A673 (cell line): Measurements from ENCODE around the gene HOXC10. TPM values are rescaled to one million over a fixed set of nuclear protein-coding genes. Genes with fewer than 3 reads are reported as not detected.

ENCODE experiments used
- BruUV-seq: library from RNA; stranded (reverse); fragments of 400-500 nt; replicated peaks from 2 replicates; lab custom pipeline; 2021; lab: Mats Ljungman, UMichigan
- CTCF ChIA-PET: fragments of 300-600 bp; sonication (Branson Sonifier 250); formaldehyde crosslinking; loops from one replicate; lab custom pipeline; 2022; ENCODE audit warnings: antibody characterized with exemption; lab: Charles Lee
- POLR2A ChIA-PET: fragments of 300-600 bp; sonication (Branson Sonifier 250); formaldehyde crosslinking; loops from one replicate; lab custom pipeline; 2022; ENCODE audit warnings: antibody characterized with exemption; ENCODE audit not compliant: low non-redundant PET; lab: Charles Lee
- DNase-seq: peaks from one replicate; pipeline ENCODE4 v3.0.0-alpha.2; 2015; ENCODE audit warnings: low spot score
- H3K27ac ChIP-seq: fragments of 200-600 bp; sonication (generic); 2 replicates; pipeline ENCODE4 v1.5.1; 2016; ENCODE audit warnings: mixed run types, low read depth, mild to moderate bottlenecking, mixed read lengths, antibody characterized with exemption, low read length; ENCODE audit not compliant: poor library complexity, severe bottlenecking
- H3K27me3 ChIP-seq: fragments of 200-600 bp; sonication (generic); replicated peaks from 2 replicates; pipeline ENCODE4 v1.6.1; 2017; ENCODE audit warnings: mixed run types, low read depth, mild to moderate bottlenecking, mixed read lengths, antibody characterized with exemption, low read length; ENCODE audit not compliant: insufficient read depth, poor library complexity
- H3K36me3 ChIP-seq: fragments of 200-600 bp; sonication (generic); 2 replicates; pipeline ENCODE4 v1.6.1; 2016; ENCODE audit warnings: mixed run types, mild to moderate bottlenecking, mixed read lengths, antibody characterized with exemption, low read length; ENCODE audit not compliant: insufficient read depth, poor library complexity, severe bottlenecking
- H3K4me1 ChIP-seq: fragments of 200-600 bp; sonication (generic); 2 replicates; pipeline ENCODE4 v1.6.1; 2017; ENCODE audit warnings: mixed run types, mild to moderate bottlenecking, mixed read lengths, antibody characterized with exemption, low read length; ENCODE audit not compliant: insufficient read depth, poor library complexity, severe bottlenecking
- H3K4me3 ChIP-seq: fragments of 200-600 bp; sonication (generic); 2 replicates; pipeline ENCODE4 v1.5.1; 2016; ENCODE audit warnings: low read depth, mixed run types, mild to moderate bottlenecking, mixed read lengths, low read length; ENCODE audit not compliant: poor library complexity, severe bottlenecking
- H3K9me3 ChIP-seq: fragments of 200-600 bp; sonication (generic); 2 replicates; pipeline ENCODE4 v1.6.1; 2016; ENCODE audit warnings: mixed run types, low read depth, mild to moderate bottlenecking, mixed read lengths, antibody characterized with exemption, low read length; ENCODE audit not compliant: poor library complexity, severe bottlenecking
- CTCF ChIP-seq: fragments of 300-800, 200-600 bp; sonication (generic); conservative IDR thresholded peaks from 2 replicates; pipeline ENCODE4 v1.5.1; 2017; ENCODE audit warnings: low read depth, mild to moderate bottlenecking, antibody characterized with exemption, low read length, moderate library complexity, mixed read lengths
- EZH2 ChIP-seq: fragments of 200-600 bp; sonication (generic); IDR thresholded peaks from 2 replicates; pipeline ENCODE4 v1.6.1; 2017; ENCODE audit warnings: borderline replicate concordance, low read depth, mild to moderate bottlenecking, mixed read lengths, antibody characterized with exemption, low read length; ENCODE audit not compliant: poor library complexity, severe bottlenecking
- intact Hi-C: fragments of 100-400 bp; cut with micrococcal nuclease; formaldehyde crosslinking; loops from one replicate; pipeline ENCODE4 v1.10.0; 2022; ENCODE audit not compliant: unreplicated experiment
- total RNA-seq: library from RNA; stranded (reverse); gene quantifications from 2 replicates; pipeline ENCODE4 v1.2.3, GENCODE V29; 2021

HOXC10 gene
- total RNA-seq, 1 experiment from 2014 or later, result 27.8 TPM

DNA sequence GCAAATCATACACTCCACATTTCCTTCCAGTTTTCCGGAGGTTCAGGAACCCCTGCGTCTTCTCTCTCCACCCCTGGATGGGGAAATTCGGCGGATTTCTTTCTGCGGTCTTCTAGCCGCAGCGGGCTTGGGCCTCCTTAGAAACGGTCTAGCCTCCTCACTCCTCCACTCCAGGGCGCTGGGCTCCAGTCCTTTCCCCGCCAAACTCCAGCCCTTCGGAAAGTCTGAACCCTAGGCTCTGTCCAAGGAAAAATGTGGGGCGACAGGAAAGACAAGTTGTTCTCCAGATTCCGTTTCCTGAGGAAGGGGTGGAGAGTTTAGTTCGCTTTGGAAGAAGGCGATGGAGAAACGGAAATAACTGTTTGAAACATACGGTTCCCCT, 1.4 kb upstream of the HOXC10 start:
- BruUV-seq, result TSS peak; percentile 62
- Histone ChIP-seq H3K4me1 (peaks cover 44% of the 10 kb centered on the region), H3K4me3 (no peak overlapping the region), H3K27me3 (no peaks in the 10 kb centered on the region), H3K27ac (peak overlapping the region; percentile 64), H3K9me3 (no peaks in the 10 kb centered on the region), H3K36me3 (no peaks in the 10 kb centered on the region)
- CTCF ChIA-PET, result no interaction called here
- intact Hi-C loops, result loop anchor here (5.0 to 10.0 kb wide), 3 partner anchors 216 to 391 kb away; no protein-coding TSS in a partner anchor
- TF ChIP-seq CTCF (no peak), EZH2 (no peak)
- POLR2A ChIA-PET, result no interaction called here
- no peak for DNase-seq

DNA sequence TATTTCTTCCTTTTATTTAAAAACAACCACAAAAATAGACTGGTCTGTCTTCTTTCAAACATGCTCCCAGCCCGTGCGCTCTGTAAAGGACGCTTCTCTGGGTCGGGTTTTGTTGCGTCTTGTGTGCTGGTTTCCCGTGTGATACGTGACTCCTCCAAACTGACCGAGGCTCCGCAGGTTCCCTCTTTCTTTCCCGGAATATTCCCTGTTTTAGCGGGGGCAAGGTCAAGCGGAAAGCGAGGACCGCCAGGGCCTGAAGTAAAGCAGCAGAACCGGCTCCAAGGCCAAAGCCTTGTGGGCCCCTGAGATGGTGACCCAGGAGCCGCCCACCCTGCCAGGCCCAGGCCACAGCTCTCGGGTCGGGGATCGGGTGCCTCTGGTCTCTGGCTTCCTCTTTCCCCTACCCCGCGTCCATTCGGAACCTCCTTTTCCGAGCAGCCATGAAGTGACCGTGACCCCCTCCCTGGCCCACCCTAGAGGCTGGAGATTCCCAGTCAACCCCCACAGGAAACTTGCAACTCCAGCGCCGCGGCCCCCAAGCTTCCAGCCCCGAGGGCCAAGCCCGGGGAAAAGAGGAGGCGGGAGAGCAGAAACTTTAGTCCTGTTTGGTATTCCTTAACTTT, 885 bp upstream of the HOXC10 start:
- H3K27ac ChIP-seq, result peak overlapping the region; percentile 64
- no peak for DNase-seq
- peak overlapping the region; percentile 31 for H3K4me3 ChIP-seq
- H3K36me3 ChIP-seq, result no peaks in the 10 kb centered on the region
- H3K27me3 ChIP-seq, result no peaks in the 10 kb centered on the region
- H3K9me3 ChIP-seq, result no peaks in the 10 kb centered on the region
- no peak for TF ChIP-seq EZH2
- no peak for TF ChIP-seq CTCF
- ChIA-PET POLR2A (no interaction called here), CTCF (interaction anchor here (0.6 to 3.4 kb wide), 5 partner anchors 12 to 396 kb away, joined by 4 to 32 read pairs (median 8); no protein-coding TSS in a partner anchor)
- intact Hi-C loops, result loop anchor here (1.0 to 10.0 kb wide), 5 partner anchors 217 to 391 kb away; no protein-coding TSS in a partner anchor
- H3K4me1 ChIP-seq, result peaks cover 43% of the 10 kb centered on the region
- no TSS peak for BruUV-seq

GRCh38 chr12:53985692-53985993, 697 bp downstream of the HOXC10 start:
- POLR2A ChIA-PET, result interaction anchor here (0.7 kb wide), 1 partner anchor 205 kb away, joined by 3 read pairs; no protein-coding TSS in a partner anchor
- TF ChIP-seq CTCF (no peak), EZH2 (no peak)

More at GRCh38 chr12:53985692-53985993, 697 bp downstream of the HOXC10 start:
- BruUV-seq, result no TSS peak
- Histone ChIP-seq H3K27me3 (no peaks in the 10 kb centered on the region), H3K4me3 (peak overlapping the region; percentile 72), H3K4me1 (peaks cover 44% of the 10 kb centered on the region), H3K27ac (peak overlapping the region; percentile 81), H3K36me3 (no peaks in the 10 kb centered on the region), H3K9me3 (no peaks in the 10 kb centered on the region)
- CTCF ChIA-PET, result interaction anchor here (0.8 to 3.4 kb wide), 14 partner anchors 10 to 242 kb away, joined by 3 to 32 read pairs (median 10); partner anchors contain the start of genes HOXC5, HOXC8, HOXC9 and SMUG1
- no peak for DNase-seq
- intact Hi-C loops, result loop anchor here (2.0 to 10.0 kb wide), 2 partner anchors 221 to 389 kb away; no protein-coding TSS in a partner anchor
